ENCODE results near the gene ARAP3. TPM values are rescaled to one million over a fixed set of nuclear protein-coding genes. Genes with fewer than 3 reads are reported as not detected.

The ARAP3 gene
- total and polyA plus RNA-seq, 9 of the 15 experiments (the other 6 are each of a cell fraction or from before 2014, with no cell fraction given): 0.83 to 25.7 (median 6.4) TPM

- peaks cover 12% of the 10 kb centered on the region; the same call in 1 of the 2 replicates for H4K20me1 ChIP-seq (replicated peaks; ENCODE audit: control insufficient read depth, insufficient read depth, low read length)
- ChIA-PET POLR2A (interaction anchor here (1.2 to 1.9 kb wide), 2 partner anchors 11 to 81 kb away, joined by 3 to 7 read pairs; partner anchors contain the start of gene FCHSD1), CTCF (ENCODE audit: low intra/inter-chr PET ratio) (no interaction called here)
- WGBS (ENCODE audit: insufficient coverage, low coverage, missing lambda C conversion rate): 96% methylated on average over 6 of the region's 9 CpGs
- in situ Hi-C loops (cut with MboI): no loop called here
- TF ChIP-seq TCF7 (IDR thresholded peaks at IDR 0.05; ENCODE audit: borderline replicate concordance): no peak
- no peak for TF ChIP-seq SAP30 (IDR thresholded peaks at IDR 0.05; ENCODE audit: borderline replicate concordance, insufficient read depth, low read depth, low read length, poor library complexity, severe bottlenecking)
- no peak for TF ChIP-seq THRA (IDR thresholded peaks at IDR 0.05)
- TF ChIP-seq POLR2G (IDR thresholded peaks at IDR 0.05; ENCODE audit: low read depth, low read length): 0 out of 2 replicates have a peak, but pooled peaks have one; percentile 37
- peaks cover 24 to 42% of the 10 kb centered on the region in 2 experiments for H3K4me1 ChIP-seq (replicated peaks in 1 of 2; ENCODE audit: control insufficient read depth in 2 of 2, insufficient read depth in 2 of 2, low read length in 2 of 2)
- FAIRE-seq: no peak
- no peak overlapping the region for H2AFZ ChIP-seq (ENCODE audit: low read depth, low read length)
- intact Hi-C loops (cut with micrococcal nuclease): no loop called here
- no peak overlapping the region for H3K4me2 ChIP-seq (ENCODE audit: insufficient read depth, low read length)
- H3K36me3 ChIP-seq (ENCODE audit: control insufficient read depth, insufficient read depth, low read length): peaks cover 53% of the 10 kb centered on the region; the same call in 2 of the 3 replicates
- DNase-seq (ENCODE audit: extremely low read depth in 1 of 4, low spot score in 3 of 4): no peak
- ATAC-seq: no peak
- no peaks in the 10 kb centered on the region for H3K27me3 ChIP-seq (ENCODE audit: control insufficient read depth in 2 of 2, insufficient read depth in 2 of 2, low read length in 2 of 2)
- no peaks in the 10 kb centered on the region for H3K9me3 ChIP-seq (replicated peaks; ENCODE audit: control insufficient read depth, insufficient read depth, low read depth, low read length)
- H3K9me1 ChIP-seq (ENCODE audit: control insufficient read depth, insufficient read depth, low read length): peaks cover 5% of the 10 kb centered on the region
- H3K9ac ChIP-seq (ENCODE audit: insufficient read depth in 1 of 2, low read depth in 2 of 2, low read length in 2 of 2): peak overlapping the region in 1 of 2 experiments; percentile 49; a peak in 1 of 4 replicates
- no TSS peak for BruUV-seq (replicated peaks)
- peaks cover 32% of the 10 kb centered on the region for H3K79me2 ChIP-seq (ENCODE audit: control insufficient read depth, insufficient read depth, low read length)
- no peak overlapping the region for H3K27ac ChIP-seq (ENCODE audit: extremely low read depth, low read depth, low read length)
- H3K4me3 ChIP-seq: no peak overlapping the region
Observed at GRCh38 chr5:141640698-141641097, 41.3 kb downstream of the ARAP3 start.

All from K562 (cell line).